K562 (cell line): ENCODE results near the gene TTLL10. TPM values are rescaled to one million over a fixed set of nuclear protein-coding genes. Genes with fewer than 3 reads are reported as not detected.

Source experiments
- BRF1 ChIP-seq: IDR thresholded peaks from 3 replicates; pipeline ENCODE4 v1.6.1; 2011; ENCODE audit warnings: borderline replicate concordance, mild to moderate bottlenecking; ENCODE audit not compliant: insufficient read length; ENCODE audit errors: extremely low read depth
- CC2D1A ChIP-seq: fragments of 450-650 bp; IDR thresholded peaks from 2 replicates; pipeline ENCODE4 v1.6.1; 2017; ENCODE audit warnings: mild to moderate bottlenecking
- EP300 ChIP-seq: IDR thresholded peaks from 2 replicates; pipeline ENCODE4 v1.6.1; 2012; ENCODE audit warnings: low read length, improper control_type of control experiment
- HCFC1 ChIP-seq: IDR thresholded peaks from 2 replicates; pipeline ENCODE4 v1.6.1; 2012; ENCODE audit warnings: low read depth, low read length, improper control_type of control experiment
- HIVEP1 ChIP-seq: fragments of 250-450 bp; sonication (Bioruptor Pico); IDR thresholded peaks from 2 replicates; pipeline ENCODE4 v1.4.0; 2020; ENCODE audit warnings: mild to moderate bottlenecking
- HMG20B ChIP-seq: fragments of 250-450 bp; sonication (Bioruptor Pico); IDR thresholded peaks from 2 replicates; pipeline ENCODE4 v1.5.0; 2021; ENCODE audit warnings: mild to moderate bottlenecking
- KHSRP ChIP-seq: fragments of 450-650 bp; IDR thresholded peaks from 2 replicates; pipeline ENCODE4 v1.6.1; 2017
- KLF6 ChIP-seq: fragments of 250-450 bp; sonication (Bioruptor Pico); IDR thresholded peaks from 2 replicates; pipeline ENCODE4 v1.4.0; 2020; ENCODE audit warnings: mild to moderate bottlenecking, moderate library complexity, borderline replicate concordance
- NFXL1 ChIP-seq: fragments of 450-650 bp; formaldehyde crosslinking; IDR thresholded peaks from 2 replicates; pipeline ENCODE4 v1.4.0; 2021; ENCODE audit warnings: mild to moderate bottlenecking
- PHB2 ChIP-seq: fragments of 450-650 bp; IDR thresholded peaks from 2 replicates; pipeline ENCODE4 v1.6.1; 2017; ENCODE audit warnings: low read depth
- POLR3G ChIP-seq: IDR thresholded peaks from 2 replicates; pipeline ENCODE4 v1.6.1; 2011; ENCODE audit not compliant: insufficient read length, insufficient replicate concordance; ENCODE audit errors: extremely low read depth
- ZBTB33 ChIP-seq: sonication (generic); formaldehyde crosslinking; IDR thresholded peaks from 2 replicates; pipeline ENCODE4 v1.8.1; 2023; ENCODE audit warnings: mild to moderate bottlenecking, missing genetic modification reagents
- ZNF232 ChIP-seq: sonication (generic); formaldehyde crosslinking; IDR thresholded peaks from 2 replicates; pipeline ENCODE4 v1.8.0; 2022; ENCODE audit warnings: mild to moderate bottlenecking, missing genetic modification reagents
- ZNF3 ChIP-seq: fragments of 250-450 bp; sonication (Bioruptor Pico); IDR thresholded peaks from 2 replicates; pipeline ENCODE4 v1.5.0; 2021; ENCODE audit warnings: mild to moderate bottlenecking, moderate library complexity
- ZNF324 ChIP-seq: fragments of 250-450 bp; sonication (Bioruptor Pico); IDR thresholded peaks from 2 replicates; pipeline ENCODE4 v1.4.0; 2020; ENCODE audit warnings: mild to moderate bottlenecking
- polyA plus RNA-seq, 8 experiments: library from polyadenylated mRNA; depleted of rRNA in 4 of 8; stranded (reverse) in 5 of 8; unstranded in 3 of 8; fragments of >200 nt; fragmentation: Nextera tagmentation in 2 of 8; fragmentation: Illumina TruSeq in 1 of 8; extraction: Ambion mirVana in 2 of 8; extraction: Trizol in 1 of 8; gene quantifications; 2 replicates each; pipeline versions ENCODE4 v1.2.1 to v1.2.3, GENCODE V29; 2011 to 2014; ENCODE audit warnings: inconsistent platforms in 1 of 8, missing spikeins in 1 of 8
- total RNA-seq, 7 experiments: library from RNA; depleted of rRNA in 6 of 7; stranded (reverse); fragments of >200 nt in 6 of 7; fragmentation: Illumina TruSeq in 2 of 7; extraction: Trizol in 2 of 7; gene quantifications; 2 replicates each; pipeline versions ENCODE4 v1.2.1 to v1.2.3, GENCODE V29; 2011 to 2021; ENCODE audit warnings: low replicate concordance in 1 of 7
- TF ChIP-seq, protein P1 (sequence below): fragments of 250-450 bp; sonication (Bioruptor Pico); IDR thresholded peaks from 2 replicates; pipeline ENCODE4 v1.6.1; 2021; ENCODE audit warnings: mild to moderate bottlenecking
- TF ChIP-seq, protein P2 (sequence below): fragments of 200-800 bp; sonication (Bioruptor generic); IDR thresholded peaks from 2 replicates; pipeline ENCODE4 v1.6.1; 2017; ENCODE audit warnings: missing genetic modification characterization, missing compliant biosample characterization
- TF ChIP-seq, protein P3 (sequence below): sonication (generic); formaldehyde crosslinking; IDR thresholded peaks from 2 replicates; pipeline ENCODE4 v1.8.0; 2022; ENCODE audit warnings: mild to moderate bottlenecking, missing genetic modification reagents
- TF ChIP-seq, protein P4 (sequence below): IDR thresholded peaks from 2 replicates; pipeline ENCODE4 v1.6.1; 2011; ENCODE audit warnings: borderline replicate concordance, low read depth, mild to moderate bottlenecking, moderate library complexity, low read length; ENCODE audit not compliant: insufficient read depth, poor library complexity, severe bottlenecking

The TTLL10 gene
- total and polyA plus RNA-seq, 9 of the 15 experiments (the other 6 are each of a cell fraction or from before 2014, with no cell fraction given), result not detected

DNA sequence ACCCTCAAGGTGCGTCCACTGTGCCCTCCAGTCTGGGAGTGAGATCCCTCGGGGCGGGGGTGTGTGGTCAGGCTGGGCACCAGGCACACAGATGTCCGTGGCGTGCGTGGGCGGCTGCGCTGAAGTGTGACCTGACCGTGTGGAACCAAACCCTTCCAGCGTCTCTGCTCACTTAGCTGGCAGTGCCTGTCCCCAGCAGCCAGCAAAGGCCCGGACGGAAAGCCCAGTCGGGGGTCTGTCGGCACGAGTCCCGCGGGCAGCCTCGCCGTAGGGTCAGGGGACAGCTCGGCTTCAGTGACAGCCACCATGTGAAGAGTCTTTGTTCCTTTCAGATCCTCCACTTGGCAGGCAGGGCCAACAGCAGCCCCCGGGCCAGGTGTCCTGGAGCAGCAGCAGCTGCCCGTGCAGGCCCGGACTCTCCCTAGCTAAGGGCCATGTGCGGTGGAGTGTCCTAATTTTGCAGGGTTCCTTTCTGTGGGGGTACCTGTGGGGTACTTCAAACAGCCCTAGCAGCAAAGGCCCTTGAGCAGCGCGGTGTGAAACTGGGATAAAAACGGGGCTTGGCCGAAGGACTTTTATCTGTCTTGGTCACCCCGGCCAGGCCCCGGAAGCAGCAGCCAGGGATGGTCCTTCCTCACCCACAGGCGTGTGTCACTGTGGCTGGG lies 11.6 kb downstream of the TTLL10 start (continued):
- no peak for TF ChIP-seq ZNF324 (CRISPR knock-in tag)
- TF ChIP-seq, protein P1, sequence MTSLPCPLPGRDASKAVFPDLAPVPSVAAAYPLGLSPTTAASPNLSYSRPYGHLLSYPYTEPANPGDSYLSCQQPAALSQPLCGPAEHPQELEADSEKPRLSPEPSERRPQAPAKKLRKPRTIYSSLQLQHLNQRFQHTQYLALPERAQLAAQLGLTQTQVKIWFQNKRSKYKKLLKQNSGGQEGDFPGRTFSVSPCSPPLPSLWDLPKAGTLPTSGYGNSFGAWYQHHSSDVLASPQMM (CRISPR knock-in tag), result no peak
- TF ChIP-seq HMG20B (CRISPR knock-in tag), result no peak
- TF ChIP-seq, protein P2, sequence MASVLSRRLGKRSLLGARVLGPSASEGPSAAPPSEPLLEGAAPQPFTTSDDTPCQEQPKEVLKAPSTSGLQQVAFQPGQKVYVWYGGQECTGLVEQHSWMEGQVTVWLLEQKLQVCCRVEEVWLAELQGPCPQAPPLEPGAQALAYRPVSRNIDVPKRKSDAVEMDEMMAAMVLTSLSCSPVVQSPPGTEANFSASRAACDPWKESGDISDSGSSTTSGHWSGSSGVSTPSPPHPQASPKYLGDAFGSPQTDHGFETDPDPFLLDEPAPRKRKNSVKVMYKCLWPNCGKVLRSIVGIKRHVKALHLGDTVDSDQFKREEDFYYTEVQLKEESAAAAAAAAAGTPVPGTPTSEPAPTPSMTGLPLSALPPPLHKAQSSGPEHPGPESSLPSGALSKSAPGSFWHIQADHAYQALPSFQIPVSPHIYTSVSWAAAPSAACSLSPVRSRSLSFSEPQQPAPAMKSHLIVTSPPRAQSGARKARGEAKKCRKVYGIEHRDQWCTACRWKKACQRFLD (CRISPR knock-in tag), result no peak
- no peak for TF ChIP-seq BRF1
- TF ChIP-seq EP300, result no peak
- TF ChIP-seq HIVEP1 (CRISPR knock-in tag), result no peak
- TF ChIP-seq POLR3G, result no peak
- TF ChIP-seq KLF6 (CRISPR knock-in tag), result no peak
- TF ChIP-seq PHB2, result no peak
- no peak for TF ChIP-seq HCFC1
- TF ChIP-seq KHSRP, result no peak
- TF ChIP-seq ZBTB33 (CRISPR knock-in tag), result 0 out of 2 replicates have a peak, but pooled peaks have one; percentile 10
- TF ChIP-seq NFXL1 (CRISPR knock-in tag), result no peak
- TF ChIP-seq, protein P3, sequence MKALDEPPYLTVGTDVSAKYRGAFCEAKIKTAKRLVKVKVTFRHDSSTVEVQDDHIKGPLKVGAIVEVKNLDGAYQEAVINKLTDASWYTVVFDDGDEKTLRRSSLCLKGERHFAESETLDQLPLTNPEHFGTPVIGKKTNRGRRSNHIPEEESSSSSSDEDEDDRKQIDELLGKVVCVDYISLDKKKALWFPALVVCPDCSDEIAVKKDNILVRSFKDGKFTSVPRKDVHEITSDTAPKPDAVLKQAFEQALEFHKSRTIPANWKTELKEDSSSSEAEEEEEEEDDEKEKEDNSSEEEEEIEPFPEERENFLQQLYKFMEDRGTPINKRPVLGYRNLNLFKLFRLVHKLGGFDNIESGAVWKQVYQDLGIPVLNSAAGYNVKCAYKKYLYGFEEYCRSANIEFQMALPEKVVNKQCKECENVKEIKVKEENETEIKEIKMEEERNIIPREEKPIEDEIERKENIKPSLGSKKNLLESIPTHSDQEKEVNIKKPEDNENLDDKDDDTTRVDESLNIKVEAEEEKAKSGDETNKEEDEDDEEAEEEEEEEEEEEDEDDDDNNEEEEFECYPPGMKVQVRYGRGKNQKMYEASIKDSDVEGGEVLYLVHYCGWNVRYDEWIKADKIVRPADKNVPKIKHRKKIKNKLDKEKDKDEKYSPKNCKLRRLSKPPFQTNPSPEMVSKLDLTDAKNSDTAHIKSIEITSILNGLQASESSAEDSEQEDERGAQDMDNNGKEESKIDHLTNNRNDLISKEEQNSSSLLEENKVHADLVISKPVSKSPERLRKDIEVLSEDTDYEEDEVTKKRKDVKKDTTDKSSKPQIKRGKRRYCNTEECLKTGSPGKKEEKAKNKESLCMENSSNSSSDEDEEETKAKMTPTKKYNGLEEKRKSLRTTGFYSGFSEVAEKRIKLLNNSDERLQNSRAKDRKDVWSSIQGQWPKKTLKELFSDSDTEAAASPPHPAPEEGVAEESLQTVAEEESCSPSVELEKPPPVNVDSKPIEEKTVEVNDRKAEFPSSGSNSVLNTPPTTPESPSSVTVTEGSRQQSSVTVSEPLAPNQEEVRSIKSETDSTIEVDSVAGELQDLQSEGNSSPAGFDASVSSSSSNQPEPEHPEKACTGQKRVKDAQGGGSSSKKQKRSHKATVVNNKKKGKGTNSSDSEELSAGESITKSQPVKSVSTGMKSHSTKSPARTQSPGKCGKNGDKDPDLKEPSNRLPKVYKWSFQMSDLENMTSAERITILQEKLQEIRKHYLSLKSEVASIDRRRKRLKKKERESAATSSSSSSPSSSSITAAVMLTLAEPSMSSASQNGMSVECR (CRISPR knock-in tag), result no peak
- TF ChIP-seq ZNF3 (CRISPR knock-in tag), result no peak
- TF ChIP-seq ZNF232 (CRISPR knock-in tag), result no peak
- TF ChIP-seq, protein P4, sequence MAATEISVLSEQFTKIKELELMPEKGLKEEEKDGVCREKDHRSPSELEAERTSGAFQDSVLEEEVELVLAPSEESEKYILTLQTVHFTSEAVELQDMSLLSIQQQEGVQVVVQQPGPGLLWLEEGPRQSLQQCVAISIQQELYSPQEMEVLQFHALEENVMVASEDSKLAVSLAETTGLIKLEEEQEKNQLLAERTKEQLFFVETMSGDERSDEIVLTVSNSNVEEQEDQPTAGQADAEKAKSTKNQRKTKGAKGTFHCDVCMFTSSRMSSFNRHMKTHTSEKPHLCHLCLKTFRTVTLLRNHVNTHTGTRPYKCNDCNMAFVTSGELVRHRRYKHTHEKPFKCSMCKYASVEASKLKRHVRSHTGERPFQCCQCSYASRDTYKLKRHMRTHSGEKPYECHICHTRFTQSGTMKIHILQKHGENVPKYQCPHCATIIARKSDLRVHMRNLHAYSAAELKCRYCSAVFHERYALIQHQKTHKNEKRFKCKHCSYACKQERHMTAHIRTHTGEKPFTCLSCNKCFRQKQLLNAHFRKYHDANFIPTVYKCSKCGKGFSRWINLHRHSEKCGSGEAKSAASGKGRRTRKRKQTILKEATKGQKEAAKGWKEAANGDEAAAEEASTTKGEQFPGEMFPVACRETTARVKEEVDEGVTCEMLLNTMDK, result no peak
- TF ChIP-seq CC2D1A, result no peak
